ENCODE results near the gene MTFP1.
"Not testable (repeated sequence)": the region's sequence is repeated elsewhere in the genome, so short reads cannot be mapped to it uniquely, and the experiment has no call there.

MTFP1 gene

GRCh38 chr22:30425616-30426387 is at the start of gene MTFP1:
Gene MTFP1, plus strand, starts transcription at chr22:30425768. Its CDS starts 112 bp downstream, at chr22:30425880.
- peak; percentile 85 for DNase-seq (ENCODE audit: low spot score)

GRCh38 chr22:30380011-30380410 is 45.6 kb upstream of the MTFP1 start:
- DNase-seq (ENCODE audit: low spot score): no peak

- no peak for DNase-seq (ENCODE audit: low spot score)
Measured at GRCh38 chr22:30381264-30381663, 44.3 kb upstream of the MTFP1 start.

GRCh38 chr22:30382340-30382739 is 43.2 kb upstream of the MTFP1 start:
- DNase-seq (ENCODE audit: low spot score): no peak

- DNase-seq (ENCODE audit: low spot score): no peak
Measured at GRCh38 chr22:30383061-30383460, 42.5 kb upstream of the MTFP1 start.

GRCh38 chr22:30385942-30386341 is 39.6 kb upstream of the MTFP1 start:
- DNase-seq (ENCODE audit: low spot score): no peak

- DNase-seq (ENCODE audit: low spot score): no peak
Measured at GRCh38 chr22:30386608-30386959, 39.0 kb upstream of the MTFP1 start.

- DNase-seq (ENCODE audit: low spot score): peak; percentile 93
Measured at GRCh38 chr22:30386960-30387827, 38.4 kb upstream of the MTFP1 start, which contains the start of gene RNF215. Gene RNF215, minus strand, starts transcription at chr22:30387411. Its CDS starts 98 bp downstream, at chr22:30387313.

- DNase-seq (ENCODE audit: low spot score): no peak
Measured at GRCh38 chr22:30390974-30391691, 34.4 kb upstream of the MTFP1 start.

- no peak for DNase-seq (ENCODE audit: low spot score)
Measured at GRCh38 chr22:30392661-30393321, 32.8 kb upstream of the MTFP1 start.

- no peak for DNase-seq (ENCODE audit: low spot score)
Measured at GRCh38 chr22:30393322-30393680, 32.3 kb upstream of the MTFP1 start.

GRCh38 chr22:30393885-30394284 is 31.7 kb upstream of the MTFP1 start:
- DNase-seq (ENCODE audit: low spot score): no peak

- DNase-seq (ENCODE audit: low spot score): no peak
Measured at GRCh38 chr22:30396871-30397655, 28.5 kb upstream of the MTFP1 start, which contains the start of gene SEC14L2. Gene SEC14L2, plus strand, starts transcription at chr22:30397018. Its CDS starts 99 bp downstream, at chr22:30397117.

GRCh38 chr22:30397656-30398635 is 27.6 kb upstream of the MTFP1 start:
- no peak for DNase-seq (ENCODE audit: low spot score)

GRCh38 chr22:30398685-30399680 is 26.6 kb upstream of the MTFP1 start:
- DNase-seq (ENCODE audit: low spot score): no peak

- DNase-seq (ENCODE audit: low spot score): no peak
Measured at GRCh38 chr22:30399718-30400117, 25.9 kb upstream of the MTFP1 start.

GRCh38 chr22:30400159-30400558 is 25.4 kb upstream of the MTFP1 start:
- DNase-seq (ENCODE audit: low spot score): no peak

- not testable (repeated sequence) for DNase-seq (ENCODE audit: low spot score)
Measured at GRCh38 chr22:30401024-30401423, 24.5 kb upstream of the MTFP1 start.

Data from left forelimb (tissue), 1 donor.